GM18505 (cell line): Measurements from ENCODE around the gene CARF.
"Not testable (repeated sequence)": the region's sequence is repeated elsewhere in the genome, so short reads cannot be mapped to it uniquely, and the experiment has no call there.

Source experiments
- ATAC-seq: cut with Tn5 transposase; IDR thresholded peaks from one replicate; pipeline ENCODE4 v1.9.1; 2021; ENCODE audit not compliant: unreplicated experiment
- POLR2A ChIP-seq: IDR thresholded peaks from 4 replicates; pipeline ENCODE4 v1.6.1; 2011; ENCODE audit warnings: borderline replicate concordance; ENCODE audit not compliant: insufficient read depth, insufficient read length; ENCODE audit errors: extremely low read depth

Gene CARF

GRCh38 chr2:202911512-202912341 lies at the start of gene CARF, which contains the start of gene WDR12:
Gene CARF, plus strand, starts transcription at chr2:202912275. Its CDS starts 29,628 bp downstream, at chr2:202941903.
Gene WDR12, minus strand, starts transcription at chr2:202911673. Its CDS starts 197 bp downstream, at chr2:202911476.
- peak; percentile 74 for TF ChIP-seq POLR2A
- ATAC-seq, result peak; percentile 85

GRCh38 chr2:202870431-202871299 lies 41.4 kb upstream of the CARF start:
- peak; percentile 57 for ATAC-seq
- peak; percentile 32 for TF ChIP-seq POLR2A

- TF ChIP-seq POLR2A, result peak; percentile 2
These were observed 40.6 kb upstream of the CARF start, which contains the start of gene ICA1L for GRCh38 chr2:202871300-202872141. Gene ICA1L, minus strand, starts transcription at chr2:202871766. Its CDS starts 42,757 bp downstream, at chr2:202829009.

GRCh38 chr2:202877699-202878098 lies 34.4 kb upstream of the CARF start:
- no peak for TF ChIP-seq POLR2A
- no peak for ATAC-seq

More at GRCh38 chr2:202871300-202872141, 40.6 kb upstream of the CARF start, which contains the start of gene ICA1L:
- peak; percentile 55 for ATAC-seq

- no peak for TF ChIP-seq POLR2A
- ATAC-seq, result no peak
These were observed 30.5 kb upstream of the CARF start for GRCh38 chr2:202881570-202881969.

- no peak for ATAC-seq
- no peak for TF ChIP-seq POLR2A
These were observed 27.9 kb upstream of the CARF start for GRCh38 chr2:202883987-202884675.

- no peak for ATAC-seq
- no peak for TF ChIP-seq POLR2A
These were observed 26.9 kb upstream of the CARF start for GRCh38 chr2:202885190-202885589.

- not testable (repeated sequence) for ATAC-seq
These were observed 6.6 kb upstream of the CARF start for GRCh38 chr2:202905507-202905906.

- no peak for TF ChIP-seq POLR2A
- ATAC-seq, result no peak
These were observed 3.9 kb upstream of the CARF start for GRCh38 chr2:202908186-202908585.

GRCh38 chr2:202909394-202910192 lies 2.5 kb upstream of the CARF start:
- no peak for ATAC-seq
- no peak for TF ChIP-seq POLR2A

- ATAC-seq, result not testable (repeated sequence)
These were observed 1.8 kb upstream of the CARF start for GRCh38 chr2:202910250-202910649.

GRCh38 chr2:202910698-202911097 lies 1.4 kb upstream of the CARF start:
- ATAC-seq, result no peak
- TF ChIP-seq POLR2A, result no peak
